HG02938 (cell line): Measurements from ENCODE around the gene ITPR1.

Source experiments
- ATAC-seq: cut with Tn5 transposase; IDR thresholded peaks from one replicate; pipeline ENCODE4 v1.9.1; 2021; ENCODE audit warnings: mild to moderate bottlenecking, moderate library complexity; ENCODE audit not compliant: unreplicated experiment

ITPR1 gene

DNA sequence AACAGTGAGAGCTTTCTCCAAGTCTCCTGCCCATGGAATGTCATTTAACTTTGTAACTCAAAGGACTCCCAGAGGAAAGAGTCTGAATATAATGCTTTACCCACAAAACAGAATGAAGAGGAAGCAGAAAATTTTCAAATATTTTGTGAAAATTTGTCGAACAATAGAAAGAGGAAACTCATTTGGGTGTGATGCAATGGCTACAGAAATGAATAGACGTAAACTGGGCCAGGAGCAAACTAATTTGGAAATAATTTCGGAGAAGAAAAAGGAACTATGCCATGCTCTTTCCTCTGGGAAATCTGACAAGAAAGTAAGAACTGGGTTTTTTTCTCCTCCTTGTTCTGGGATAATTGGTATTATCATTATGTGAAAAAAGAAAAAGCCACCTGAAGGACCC lies 14.9 kb upstream of the ITPR1 start:
- no peak for ATAC-seq

DNA sequence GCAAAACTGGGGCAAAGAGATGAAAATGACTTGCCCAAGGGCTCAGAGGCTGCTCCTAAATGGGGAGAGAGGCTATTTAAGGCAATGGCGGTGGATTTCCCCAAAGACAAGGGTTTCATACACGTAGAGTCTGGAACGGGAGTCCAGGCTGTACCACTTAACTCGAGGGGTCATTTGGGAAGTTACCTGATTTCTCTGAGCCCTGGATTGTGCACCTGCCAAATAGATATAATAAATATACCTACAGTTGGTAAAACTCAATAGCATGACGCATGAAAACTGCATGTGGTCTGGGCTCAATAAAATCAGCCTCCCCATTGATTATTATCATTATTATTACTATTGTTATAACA lies 1.3 kb upstream of the ITPR1 start:
- ATAC-seq: no peak

DNA sequence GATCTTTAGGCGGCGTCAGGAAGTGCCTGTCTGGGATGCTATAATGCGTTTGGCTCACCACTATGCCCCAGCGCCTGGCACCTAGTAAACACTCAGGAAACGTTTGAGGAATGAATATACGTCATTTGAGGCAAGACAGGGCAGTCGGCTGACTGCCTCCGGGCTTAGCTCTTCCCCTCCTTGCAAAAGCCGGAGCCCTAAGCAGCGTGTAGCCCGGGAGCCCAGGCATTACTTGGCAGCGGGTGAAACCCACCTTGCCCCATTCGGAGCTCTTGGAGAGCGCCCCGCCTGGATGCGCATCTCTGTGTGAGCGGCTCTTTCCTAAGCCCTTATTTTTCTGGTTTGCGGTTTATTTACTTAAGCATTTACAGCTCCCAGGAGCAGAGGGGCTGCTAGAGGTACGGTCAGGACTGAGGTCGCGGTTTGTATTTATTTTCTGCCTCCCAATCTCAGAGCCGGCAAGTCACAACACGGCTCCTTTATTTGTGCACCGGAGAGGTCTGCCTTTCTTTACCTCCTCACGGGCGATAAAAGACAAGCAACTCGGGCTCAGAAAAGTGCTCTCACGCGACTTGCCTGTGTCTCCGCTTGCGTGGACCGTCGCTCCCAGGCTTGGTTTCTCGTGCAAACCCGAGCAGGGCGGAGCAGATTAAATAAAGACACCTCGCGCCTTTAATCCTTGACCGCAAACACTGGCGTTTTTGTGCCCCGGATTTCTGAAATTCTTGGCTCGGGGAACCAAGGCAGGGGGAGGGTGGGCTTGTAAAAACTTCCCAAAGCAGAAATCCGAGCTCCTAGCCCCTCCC lies 737 bp upstream of the ITPR1 start:
- ATAC-seq: peak; percentile 11

DNA sequence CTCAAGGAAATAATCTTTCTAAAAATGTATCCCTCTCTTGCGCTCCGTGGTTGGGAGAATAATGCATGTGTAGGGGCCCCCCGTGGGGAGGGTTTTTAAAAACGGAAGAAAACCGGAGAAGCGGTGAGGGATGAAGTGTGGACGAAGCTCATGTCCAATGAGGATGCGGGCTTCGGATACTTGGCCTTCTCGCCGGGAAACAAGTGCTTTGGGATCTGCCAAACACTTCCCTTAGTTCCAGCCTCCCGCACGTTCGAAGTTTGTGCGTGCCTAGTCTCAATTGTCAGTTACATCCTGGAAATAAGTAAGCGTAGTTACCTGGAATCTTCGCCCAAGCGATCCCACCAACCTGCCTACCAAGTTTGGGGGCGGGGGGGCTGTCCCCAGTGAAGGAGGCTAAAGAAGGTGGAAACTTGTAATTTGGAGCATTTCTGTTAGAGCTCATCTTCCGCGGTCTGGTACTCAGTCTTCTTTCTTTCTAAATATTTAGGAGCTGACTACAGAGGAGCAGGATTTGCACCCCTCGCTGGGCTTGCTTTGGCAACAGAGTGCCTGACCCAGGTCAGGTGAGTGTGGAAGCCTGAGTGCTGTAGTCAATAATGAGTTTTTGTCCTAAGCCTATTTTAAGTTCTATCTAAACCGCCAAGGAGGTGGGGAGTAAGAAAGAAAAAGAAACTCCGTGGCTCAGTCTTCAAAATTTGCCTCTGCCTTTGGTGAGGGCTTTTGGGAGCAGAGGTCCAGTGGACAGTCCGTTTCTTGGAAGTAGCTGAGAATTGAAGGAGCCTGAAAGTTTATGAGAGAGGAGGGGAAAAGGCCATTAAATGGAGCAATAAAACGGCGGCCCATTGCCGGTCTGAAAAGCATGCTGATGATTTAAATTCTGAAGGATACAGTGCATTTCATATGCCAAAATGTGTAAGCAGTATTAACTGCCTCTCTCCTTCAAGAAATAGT lies 1.1 kb downstream of the ITPR1 start:
- no peak for ATAC-seq

DNA sequence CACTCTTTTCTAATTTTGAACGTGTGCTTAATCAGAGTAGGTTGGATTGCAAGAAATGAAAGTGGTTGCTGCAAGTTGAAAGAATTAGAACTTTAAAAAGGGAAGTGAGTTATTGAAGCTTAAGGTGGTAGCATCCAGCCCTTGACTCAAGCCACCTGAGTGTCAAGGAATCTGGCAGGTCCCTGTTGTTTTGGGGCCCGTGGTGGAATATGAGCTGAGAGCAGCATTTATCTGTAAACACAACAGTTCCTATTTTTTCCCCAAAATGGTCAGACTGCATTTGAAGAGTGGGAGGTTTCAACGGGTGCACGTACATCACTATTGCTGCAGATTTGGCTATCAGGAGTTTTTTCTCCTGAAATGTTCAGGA lies 1.7 kb downstream of the ITPR1 start:
- ATAC-seq: peak; percentile 31

DNA sequence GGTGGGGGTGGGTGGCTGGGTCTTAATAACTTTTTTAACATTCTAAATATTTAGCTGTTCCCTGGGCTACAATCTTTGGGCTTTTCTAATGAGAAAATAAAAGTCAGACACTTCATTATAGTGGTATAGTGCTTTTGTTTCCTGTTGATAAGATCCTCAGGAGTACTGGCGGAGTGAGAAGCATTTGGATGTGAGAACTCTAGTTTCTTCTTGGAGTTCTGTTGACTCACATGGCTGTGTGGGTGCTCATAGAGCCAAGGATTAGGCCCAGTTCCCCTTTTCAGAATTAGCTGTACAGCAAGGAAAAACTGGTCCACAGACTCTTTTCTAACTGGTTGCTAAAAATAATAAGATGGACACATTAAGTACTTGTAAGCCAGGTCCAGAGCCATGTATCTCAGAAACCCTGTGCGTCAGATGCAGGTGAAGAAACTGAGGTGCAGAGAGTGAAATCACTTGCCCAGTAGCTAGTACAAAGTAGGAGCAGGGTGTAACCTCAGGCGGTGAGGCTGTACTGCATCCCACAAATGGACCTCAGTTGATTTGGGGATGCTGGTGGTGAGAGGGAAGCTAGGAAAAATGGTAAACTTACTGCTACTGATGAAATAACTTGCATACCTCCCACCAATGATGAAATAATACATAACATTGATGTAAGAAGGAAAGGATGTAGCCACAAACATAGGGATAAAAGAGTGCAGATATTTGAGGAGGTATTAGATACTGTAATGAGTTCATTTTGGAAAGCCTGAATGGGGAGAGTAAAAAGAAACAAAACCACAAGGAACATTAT lies 2.3 kb downstream of the ITPR1 start:
- no peak for ATAC-seq

DNA sequence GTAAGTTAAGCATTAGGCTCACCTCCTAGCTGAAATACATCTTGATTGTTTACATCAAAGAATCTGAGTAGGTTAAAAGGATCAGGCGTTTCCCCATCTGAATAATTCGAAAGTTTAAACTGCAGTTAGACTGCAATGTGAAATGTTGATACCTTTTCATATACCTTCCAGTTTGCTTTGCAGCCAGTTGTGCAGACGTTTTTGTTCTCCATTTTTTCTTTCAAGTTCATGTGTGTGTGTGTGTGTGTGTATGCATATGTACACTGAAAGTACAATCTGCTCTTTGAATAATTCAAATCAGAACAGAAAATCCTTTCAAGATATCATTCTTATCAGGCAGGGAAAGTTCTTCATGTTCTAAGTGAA lies 2.9 kb downstream of the ITPR1 start:
- ATAC-seq: no peak

DNA sequence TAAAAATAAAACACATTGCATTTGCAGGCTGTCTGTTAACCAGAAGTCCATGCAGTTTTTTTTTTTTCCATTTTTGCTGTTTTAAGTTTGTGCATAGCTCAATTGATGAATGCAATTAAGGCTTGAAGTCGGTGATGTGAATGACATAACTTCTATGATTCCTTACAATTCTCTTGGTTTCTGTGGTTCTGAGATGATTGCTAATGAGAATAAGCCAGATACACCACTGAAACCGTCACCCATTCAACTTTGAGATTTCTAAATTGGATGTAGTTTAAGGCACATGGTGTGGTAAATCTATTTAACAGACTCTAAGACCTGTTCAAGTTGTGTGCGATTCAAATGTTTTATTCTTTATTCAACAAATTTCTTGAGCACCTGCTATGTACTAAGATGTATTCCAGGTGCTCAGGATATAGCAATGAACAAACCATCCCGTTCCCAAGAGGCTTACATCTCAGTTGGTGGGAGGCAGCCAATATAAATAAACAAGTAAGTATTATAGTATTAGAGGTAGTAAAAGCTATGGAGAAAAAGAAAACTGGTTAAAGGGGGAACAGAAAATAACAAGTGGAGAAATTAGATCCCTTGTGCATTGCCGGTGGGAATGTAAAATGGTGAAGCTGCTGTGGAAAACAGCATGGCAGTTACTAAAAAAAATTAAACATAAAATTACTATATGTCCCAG lies 4.0 kb downstream of the ITPR1 start:
- ATAC-seq: no peak

DNA sequence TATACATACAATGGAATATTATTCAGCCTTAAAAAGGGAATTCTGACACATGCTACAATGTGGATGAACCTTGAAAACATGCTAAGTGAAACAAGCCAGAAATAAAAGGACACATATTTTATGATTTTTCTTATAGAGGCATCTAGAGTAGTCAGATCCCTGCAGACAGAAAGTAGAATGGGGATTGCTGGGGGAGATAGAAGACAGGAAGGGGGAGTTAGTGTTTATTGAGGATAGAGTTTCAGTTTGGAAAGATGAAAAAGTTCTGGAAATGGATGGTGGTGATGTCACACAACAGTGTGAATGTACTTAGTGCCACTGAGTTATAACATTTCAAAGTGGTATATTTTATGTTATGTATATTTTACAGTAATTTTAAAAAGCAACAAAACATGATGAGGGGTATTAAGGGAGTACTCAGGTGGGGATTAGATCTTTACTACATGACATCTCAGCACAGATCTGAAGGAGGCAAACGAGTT lies 4.7 kb downstream of the ITPR1 start:
- ATAC-seq: no peak

DNA sequence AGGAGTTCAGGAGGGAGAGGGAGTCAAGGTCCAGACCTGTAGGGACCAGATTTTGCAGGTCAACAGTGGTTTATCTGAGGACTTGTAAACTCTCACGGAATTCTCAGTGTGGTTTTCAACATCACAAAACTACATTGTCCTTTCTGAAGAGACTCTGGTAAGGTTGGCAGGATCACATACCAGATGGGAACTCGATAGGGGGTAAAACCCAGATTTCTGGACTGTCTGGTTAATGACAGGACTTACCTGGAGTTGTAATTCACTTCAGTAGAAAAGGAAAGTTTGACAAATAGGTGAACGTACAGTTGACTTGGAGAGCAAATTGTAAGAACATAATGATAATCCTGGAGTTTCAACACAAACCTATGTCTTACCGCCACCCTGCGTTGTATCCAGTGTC lies 5.3 kb downstream of the ITPR1 start:
- no peak for ATAC-seq

DNA sequence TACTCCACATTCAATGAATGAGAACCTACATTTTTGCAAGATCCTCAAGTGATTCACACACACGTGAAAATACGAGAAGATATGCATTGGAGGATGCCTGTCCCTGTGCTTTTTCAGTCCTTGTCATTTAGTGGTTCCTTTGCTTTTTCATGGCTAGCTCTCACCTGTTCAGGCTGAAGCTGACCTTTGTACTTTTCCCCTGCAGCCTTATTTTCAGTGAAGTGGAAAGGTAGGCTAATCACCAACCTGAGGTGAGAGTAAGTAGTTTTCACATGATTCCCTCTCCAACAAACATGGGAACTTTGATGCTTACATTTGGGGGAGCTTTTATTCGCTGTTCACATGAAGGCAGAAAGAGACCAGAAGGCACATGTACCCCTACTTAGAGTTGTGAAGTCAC lies 8.3 kb downstream of the ITPR1 start:
- no peak for ATAC-seq

DNA sequence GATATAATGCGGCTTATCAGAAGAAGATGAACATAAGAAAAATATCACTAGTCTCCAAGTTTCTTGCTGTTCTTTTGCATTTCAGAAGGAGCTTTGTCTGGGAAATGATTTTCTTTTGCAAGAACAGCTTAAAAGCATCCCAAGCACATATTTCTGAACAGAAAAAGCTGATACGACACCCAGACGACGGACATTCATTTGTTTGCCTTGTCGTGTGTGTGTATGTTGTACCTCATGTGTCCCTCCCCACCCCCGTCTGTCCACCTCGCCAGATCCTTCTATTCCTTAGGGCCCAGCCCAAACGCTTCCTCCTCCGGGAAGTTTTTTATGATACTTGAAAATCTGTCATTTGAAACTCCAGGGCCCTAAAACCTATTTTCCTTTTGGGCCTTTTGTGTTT lies 8.8 kb downstream of the ITPR1 start:
- ATAC-seq: no peak

DNA sequence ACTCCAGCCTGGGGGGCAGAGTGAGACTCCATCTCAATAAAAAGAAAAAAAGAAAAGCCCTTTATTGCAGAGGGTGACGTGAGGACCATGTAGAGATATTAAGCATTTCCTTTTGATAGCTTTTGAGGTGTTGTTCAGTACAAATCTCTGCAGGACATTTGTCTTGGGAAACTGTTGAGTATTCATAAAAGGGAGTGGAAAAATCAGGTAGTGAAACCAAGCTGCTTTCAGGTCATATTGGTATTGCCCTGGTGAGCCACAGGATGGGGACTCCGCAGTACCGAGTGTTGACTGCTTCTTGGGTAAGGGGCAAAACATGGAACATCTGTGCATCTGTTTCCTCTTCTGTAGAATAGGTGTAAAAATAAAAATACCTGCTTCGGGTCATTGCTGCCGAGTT lies 9.9 kb downstream of the ITPR1 start:
- ATAC-seq: peak; percentile 44

DNA sequence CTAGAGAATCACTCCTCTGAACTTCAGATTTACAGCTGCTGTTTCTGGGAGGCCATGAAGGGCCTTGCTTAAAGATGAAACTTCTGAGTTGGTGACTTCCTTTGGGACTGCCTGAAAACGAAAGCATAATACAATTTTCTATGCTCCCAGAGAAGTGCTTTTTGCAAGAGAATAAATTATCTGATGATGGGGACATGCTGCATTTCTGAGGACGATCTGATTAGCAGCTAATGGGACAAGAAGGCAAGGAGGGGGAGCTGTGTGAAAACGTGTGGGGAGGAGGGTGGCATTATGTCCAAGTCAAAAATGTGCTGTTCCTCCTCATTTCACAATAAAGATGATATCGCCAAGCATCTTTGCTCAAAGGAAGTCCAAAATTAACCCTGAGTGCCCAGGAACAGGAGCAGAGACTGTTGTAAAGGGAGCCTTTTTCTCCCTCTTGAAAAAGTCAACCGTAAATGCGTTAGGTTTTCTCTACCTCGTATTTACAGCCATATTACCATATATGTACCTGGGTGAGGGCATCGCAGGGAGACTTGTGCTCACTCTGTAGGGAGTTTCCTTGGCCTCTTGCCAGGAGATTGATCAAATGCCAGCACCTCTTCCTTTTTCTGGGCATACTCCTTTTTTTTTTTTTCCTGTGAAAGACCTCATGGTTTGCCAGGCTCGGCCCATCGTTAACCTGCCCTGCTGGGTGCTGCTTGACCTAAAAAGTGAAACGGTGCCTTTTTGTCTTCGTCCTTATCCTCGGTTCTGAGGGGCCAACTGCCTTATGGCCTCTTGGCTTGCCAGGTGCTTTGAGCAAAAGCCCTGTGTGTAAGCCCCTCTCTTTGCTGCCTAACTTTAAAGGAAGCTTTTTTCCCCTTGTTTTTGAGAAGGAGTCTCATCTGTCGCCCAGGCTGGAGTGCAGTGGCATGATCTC lies 11.5 kb downstream of the ITPR1 start:
- ATAC-seq: no peak

DNA sequence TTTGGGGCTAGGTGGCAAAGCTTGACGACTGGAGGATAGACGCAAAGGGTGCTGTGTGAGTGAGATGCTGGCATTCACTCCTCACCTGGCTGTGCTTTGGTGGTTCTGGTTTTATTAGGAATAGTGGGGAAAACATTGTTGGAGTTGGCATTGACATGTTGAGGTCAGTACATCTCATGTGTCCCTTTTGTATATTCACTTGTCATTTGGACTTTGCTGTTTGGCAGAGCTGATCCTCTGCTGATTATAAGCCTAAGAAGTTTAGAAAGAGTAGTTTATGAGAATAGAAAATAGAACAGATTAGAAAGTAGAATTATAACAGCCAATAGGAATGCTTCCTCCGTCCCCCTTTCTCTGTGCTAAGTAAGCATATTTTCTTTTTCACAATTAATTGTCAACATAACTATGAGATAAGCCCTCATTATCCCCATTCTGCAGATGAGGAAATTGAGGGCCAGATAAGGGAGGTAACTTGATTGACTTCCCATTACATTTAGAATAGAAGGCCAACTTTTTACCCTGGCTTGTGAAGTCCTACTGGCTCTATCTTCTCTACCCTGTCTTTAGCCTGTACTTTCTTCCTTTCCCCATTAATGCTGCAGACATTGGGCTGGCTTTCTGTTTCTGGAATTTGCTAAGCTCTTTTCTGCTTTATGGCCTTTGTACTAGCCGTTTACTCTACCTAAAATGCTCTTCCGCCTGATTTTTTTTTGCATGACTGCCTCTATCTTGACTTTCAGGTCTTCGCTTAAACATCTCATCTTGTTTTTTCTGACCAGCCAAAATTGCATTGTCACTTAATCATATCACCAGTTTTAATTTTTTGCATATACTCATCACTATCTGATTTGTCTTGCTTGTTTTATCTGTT lies 12.8 kb downstream of the ITPR1 start:
- ATAC-seq: no peak

DNA sequence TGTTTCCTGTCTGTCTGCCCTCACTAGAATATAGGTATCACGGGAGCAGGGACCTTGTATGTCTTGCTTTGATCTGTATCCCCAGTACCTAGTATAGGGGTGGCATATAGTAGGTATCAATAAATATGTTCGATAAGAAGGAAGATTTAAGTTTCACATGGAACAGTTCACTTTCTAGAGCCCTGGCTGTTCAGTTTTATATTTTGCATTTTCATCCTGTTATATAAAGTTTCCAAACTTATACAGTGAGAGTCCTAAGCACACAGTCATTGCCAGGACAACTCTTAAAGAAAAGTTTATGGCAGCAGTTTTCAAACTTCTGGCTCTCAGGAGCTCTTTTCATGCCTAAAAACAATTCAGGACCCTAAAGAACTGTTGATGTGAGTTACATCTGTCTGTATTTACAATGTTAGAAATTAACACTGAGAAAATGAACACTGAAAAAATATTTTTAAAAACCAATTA lies 13.4 kb downstream of the ITPR1 start:
- no peak for ATAC-seq

DNA sequence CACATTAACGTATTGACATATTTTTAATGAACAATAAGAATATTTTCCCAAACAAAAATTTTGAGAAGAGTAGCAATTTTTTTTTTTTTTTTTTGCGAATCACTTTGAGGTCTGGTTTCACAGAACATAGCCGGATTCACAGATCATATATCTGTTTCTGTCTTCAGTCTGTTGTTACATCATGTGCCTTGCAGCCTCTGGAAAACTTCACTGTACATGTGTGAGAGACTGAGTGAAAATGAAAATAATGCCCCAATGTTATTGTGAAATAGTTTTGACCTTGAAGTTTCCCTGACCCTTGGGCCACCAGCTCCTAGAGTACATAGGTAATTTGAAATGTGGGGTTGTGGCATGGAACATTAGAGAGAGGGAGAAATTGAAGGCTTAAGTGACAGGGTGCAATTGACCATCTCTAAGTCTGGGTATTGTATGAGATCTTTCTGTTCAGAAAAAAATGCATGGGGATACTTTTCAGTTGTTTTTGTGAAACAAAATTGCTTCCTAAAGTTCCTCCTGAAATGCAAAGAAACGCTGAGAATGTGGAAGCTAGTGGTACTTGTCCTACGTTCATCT lies 14.0 kb downstream of the ITPR1 start:
- ATAC-seq: no peak
